Osteoblast (primary cell): ENCODE measurements around the gene CFAP43. TPM values are rescaled to one million over a fixed set of nuclear protein-coding genes. Genes with fewer than 3 reads are reported as not detected.
A peak's percentile ranks its signal among the peaks of the same experiment; 100 is the strongest.
"Not testable (repeated sequence)": the region's sequence is repeated elsewhere in the genome, so short reads cannot be mapped to it uniquely, and the experiment has no call there.

ENCODE experiments used
- DNase-seq: peaks from one replicate; pipeline ENCODE4 v3.0.0; 2011; ENCODE audit warnings: low spot score, mixed read lengths; ENCODE audit not compliant: insufficient read length; ENCODE audit errors: missing footprints
- H2AFZ ChIP-seq: 2 replicates; pipeline ENCODE4 v1.6.0; 2011; ENCODE audit warnings: mild to moderate bottlenecking, low read length
- H3K27ac ChIP-seq: 2 replicates; pipeline ENCODE4 v1.5.1; 2011; ENCODE audit warnings: mild to moderate bottlenecking, low read depth, low read length, moderate library complexity
- H3K27me3 ChIP-seq: 2 replicates; pipeline ENCODE4 v1.6.0; 2012; ENCODE audit warnings: mild to moderate bottlenecking, control low read depth, inconsistent platforms, low read length, moderate library complexity; ENCODE audit not compliant: insufficient read depth
- H3K36me3 ChIP-seq: 2 replicates; pipeline ENCODE4 v1.5.1; 2011; ENCODE audit warnings: mild to moderate bottlenecking, low read length, control low read depth, moderate library complexity; ENCODE audit not compliant: insufficient read depth
- H3K4me1 ChIP-seq: 2 replicates; pipeline ENCODE4 v1.5.1; 2011; ENCODE audit warnings: mild to moderate bottlenecking, low read length, control low read depth, moderate library complexity; ENCODE audit not compliant: insufficient read depth
- H3K4me2 ChIP-seq: 2 replicates; pipeline ENCODE4 v1.6.0; 2011; ENCODE audit warnings: mild to moderate bottlenecking, low read length; ENCODE audit not compliant: insufficient read depth
- H3K4me3 ChIP-seq: fragments of 200-600 bp; sonication (generic); 3 replicates; pipeline ENCODE4 v1.5.1; 2012; ENCODE audit warnings: mild to moderate bottlenecking, low read length, inconsistent platforms; ENCODE audit not compliant: insufficient read depth
- H3K79me2 ChIP-seq: 2 replicates; pipeline ENCODE4 v1.6.0; 2012; ENCODE audit warnings: mild to moderate bottlenecking, low read length, control low read depth, inconsistent platforms; ENCODE audit not compliant: insufficient read depth
- H3K9me3 ChIP-seq: 2 replicates; pipeline ENCODE4 v1.5.1; 2011; ENCODE audit warnings: low read depth, low read length, control low read depth
- H4K20me1 ChIP-seq: 2 replicates; pipeline ENCODE4 v1.6.0; 2012; ENCODE audit warnings: mild to moderate bottlenecking, low read length, control low read depth; ENCODE audit not compliant: insufficient read depth
- CTCF ChIP-seq: IDR thresholded peaks from 2 replicates; pipeline ENCODE4 v1.5.1; 2011; ENCODE audit warnings: mild to moderate bottlenecking, low read depth, low read length, moderate library complexity; ENCODE audit errors: extremely low read depth
- total RNA-seq: library from RNA; depleted of rRNA; stranded (reverse); fragments of >200 nt; gene quantifications from 2 replicates; pipeline ENCODE4 v1.2.3, GENCODE V29; 2012

CFAP43 gene
- total RNA-seq, 1 donor: 0.36 TPM

- H3K27me3 ChIP-seq: peaks cover 21% of the 10 kb centered on the region
- peak; percentile 60 for DNase-seq
- H3K79me2 ChIP-seq: no peaks in the 10 kb centered on the region
- no peak overlapping the region for H2AFZ ChIP-seq
- no peak for TF ChIP-seq CTCF
- H3K4me3 ChIP-seq: no peak overlapping the region
- H3K4me2 ChIP-seq: no peak overlapping the region
- H4K20me1 ChIP-seq: no peaks in the 10 kb centered on the region
- no peaks in the 10 kb centered on the region for H3K9me3 ChIP-seq
- H3K36me3 ChIP-seq: no peaks in the 10 kb centered on the region
- H3K27ac ChIP-seq: no peak overlapping the region
- H3K4me1 ChIP-seq: no peaks in the 10 kb centered on the region
Observed at GRCh38 chr10:104183682-104184081, 48.5 kb downstream of the CFAP43 start.

GRCh38 chr10:104174136-104174535 is 58.0 kb downstream of the CFAP43 start:
- H3K4me2 ChIP-seq, H4K20me1 ChIP-seq, H3K27ac ChIP-seq, H3K4me1 ChIP-seq, H2AFZ ChIP-seq, H3K36me3 ChIP-seq, H3K79me2 ChIP-seq, H3K9me3 ChIP-seq, DNase-seq, H3K4me3 ChIP-seq: not testable (repeated sequence)
- peaks cover 20% of the 10 kb centered on the region for H3K27me3 ChIP-seq

- Histone ChIP-seq H3K9me3 (no peaks in the 10 kb centered on the region), H3K4me3 (no peak overlapping the region), H3K79me2 (no peaks in the 10 kb centered on the region), H2AFZ (no peak overlapping the region), H3K27ac (no peak overlapping the region), H3K27me3 (peaks cover 15% of the 10 kb centered on the region), H3K36me3 (no peaks in the 10 kb centered on the region), H3K4me1 (no peaks in the 10 kb centered on the region), H4K20me1 (no peaks in the 10 kb centered on the region), H3K4me2 (no peak overlapping the region)
- TF ChIP-seq CTCF: no peak
- no peak for DNase-seq
Observed at GRCh38 chr10:104170610-104171254, 61.4 kb downstream of the CFAP43 start.

GRCh38 chr10:104155591-104155990 is 76.6 kb downstream of the CFAP43 start:
- no peak for TF ChIP-seq CTCF
- no peaks in the 10 kb centered on the region for H4K20me1 ChIP-seq
- H2AFZ ChIP-seq: no peak overlapping the region

More at GRCh38 chr10:104155591-104155990, 76.6 kb downstream of the CFAP43 start:
- Histone ChIP-seq H3K4me2 (no peak overlapping the region), H3K4me1 (no peaks in the 10 kb centered on the region), H3K27me3 (peaks cover 19% of the 10 kb centered on the region), H3K79me2 (no peaks in the 10 kb centered on the region), H3K27ac (no peak overlapping the region), H3K4me3 (no peak overlapping the region), H3K9me3 (peaks cover 2% of the 10 kb centered on the region), H3K36me3 (no peaks in the 10 kb centered on the region)
- no peak for DNase-seq
